HG02610 (cell line): Measurements from ENCODE around the gene KCTD21.

Source experiments
- ATAC-seq: cut with Tn5 transposase; IDR thresholded peaks from one replicate; pipeline ENCODE4 v1.9.1; 2021; ENCODE audit warnings: mild to moderate bottlenecking, moderate library complexity; ENCODE audit not compliant: unreplicated experiment

Gene KCTD21

DNA sequence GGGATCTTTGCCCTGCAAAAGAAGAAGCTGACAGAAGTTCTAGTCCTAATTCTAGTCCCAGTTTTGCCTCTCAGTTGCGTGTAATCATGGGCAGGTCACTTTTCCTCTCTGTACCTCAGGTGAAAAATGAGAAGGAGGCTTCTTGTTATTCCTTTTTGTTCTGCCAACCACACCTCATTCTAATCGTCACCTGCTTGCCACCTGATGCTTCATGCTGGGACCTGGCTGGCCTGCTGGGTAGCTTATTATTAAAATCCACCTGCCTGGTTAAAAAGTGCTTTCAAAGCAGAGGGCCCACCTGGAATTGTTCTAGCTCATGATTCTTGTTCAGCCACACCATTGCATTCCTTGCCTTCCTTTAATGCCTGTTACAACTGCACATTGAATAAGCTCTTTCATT is 40.6 kb downstream of the KCTD21 start:
- no peak for ATAC-seq

- no peak for ATAC-seq
Observed at GRCh38 chr11:78145511-78146025, 42.9 kb downstream of the KCTD21 start.

- no peak for ATAC-seq
Observed at GRCh38 chr11:78140392-78141077, 47.9 kb downstream of the KCTD21 start.

DNA sequence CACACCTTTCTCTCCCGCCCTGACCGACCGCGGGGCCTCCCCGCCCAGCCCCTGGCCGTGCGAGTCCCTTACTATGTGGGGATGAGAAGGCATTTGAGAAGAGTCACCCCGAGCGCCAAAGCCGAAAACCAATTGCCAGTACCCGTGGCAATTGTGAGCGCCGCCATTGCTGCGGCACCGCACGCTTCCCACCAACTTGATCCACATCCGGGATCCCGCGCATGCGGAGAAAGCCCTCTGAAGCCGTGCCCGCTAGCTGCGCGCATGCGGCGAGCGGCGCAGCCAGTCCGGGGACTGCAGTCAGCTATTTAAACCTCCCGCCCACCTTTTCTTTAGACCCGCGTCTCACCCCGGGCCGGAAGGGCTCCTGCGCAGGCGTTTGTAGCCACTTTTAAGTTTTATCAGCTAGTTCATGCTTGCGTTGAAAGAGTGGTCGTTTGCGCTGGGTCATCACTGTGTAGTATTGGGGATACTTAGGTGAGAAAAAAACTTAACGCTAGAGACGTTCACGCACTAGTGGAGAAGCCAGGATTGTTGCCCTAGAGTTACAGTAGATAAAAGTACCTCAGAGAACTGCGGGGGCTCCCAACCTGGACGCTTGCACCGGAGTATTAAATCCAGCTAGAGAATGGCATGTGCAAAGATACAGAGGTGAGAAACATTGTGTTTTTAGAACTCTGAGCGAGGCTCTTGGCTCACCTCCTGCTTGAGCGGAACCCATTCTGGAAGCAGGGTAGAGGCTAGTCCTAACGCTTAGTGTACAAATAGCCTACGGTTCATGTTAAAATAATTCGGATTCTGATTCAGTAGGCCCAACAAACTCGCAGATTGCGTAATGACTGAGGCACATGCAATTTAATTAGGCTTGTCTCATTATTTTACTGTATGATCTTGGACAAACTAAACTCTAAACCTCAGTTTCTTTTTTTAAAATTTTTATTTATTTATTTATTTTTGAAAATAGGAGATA is 48.7 kb downstream of the KCTD21 start, which contains the start of gene ALG8:
Gene ALG8, minus strand, starts transcription at position 205 of the 970 bp plus-strand sequence. Its CDS starts 38 bp downstream, at position 167.
- peak; percentile 95 for ATAC-seq

GRCh38 chr11:78138694-78139421 is 49.6 kb downstream of the KCTD21 start:
- ATAC-seq, result peak; percentile 25

DNA sequence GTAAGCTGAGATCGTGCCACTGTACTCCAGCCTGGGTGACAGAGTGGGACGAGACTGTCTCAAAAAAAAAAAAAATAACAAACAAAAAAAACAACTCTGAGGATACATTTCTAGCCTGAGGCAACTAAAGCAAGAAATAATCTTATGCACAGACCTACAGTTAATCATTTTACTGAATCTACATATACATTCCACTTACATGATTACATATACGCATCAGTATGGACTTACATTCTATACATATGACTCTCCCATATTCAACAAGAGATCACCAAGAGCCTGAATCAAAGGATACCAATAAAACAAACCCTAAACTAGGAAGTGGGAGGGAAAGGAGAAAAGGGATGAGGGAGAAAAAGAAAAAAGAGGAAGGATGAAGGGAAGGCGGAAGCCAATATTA is 50.1 kb downstream of the KCTD21 start:
- ATAC-seq, result no peak

DNA sequence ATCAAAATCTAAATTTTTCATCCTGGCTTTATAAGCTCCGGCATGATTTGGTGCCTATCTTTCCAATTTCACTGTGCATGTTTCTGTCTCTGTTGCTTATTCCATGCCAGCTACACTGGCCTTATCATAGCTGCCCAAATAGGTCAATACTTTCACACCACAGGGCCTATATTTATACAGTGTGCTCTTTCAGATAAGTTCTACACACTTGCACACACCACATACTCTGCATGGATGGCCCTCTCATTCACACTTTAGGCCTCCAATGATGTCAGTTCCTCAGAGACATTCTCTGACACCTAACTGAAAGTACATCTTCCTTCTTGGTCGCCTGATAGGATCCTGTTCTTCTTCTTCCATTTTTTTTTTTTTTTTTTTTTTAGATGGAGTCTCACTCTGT is 56.0 kb downstream of the KCTD21 start:
- no peak for ATAC-seq

DNA sequence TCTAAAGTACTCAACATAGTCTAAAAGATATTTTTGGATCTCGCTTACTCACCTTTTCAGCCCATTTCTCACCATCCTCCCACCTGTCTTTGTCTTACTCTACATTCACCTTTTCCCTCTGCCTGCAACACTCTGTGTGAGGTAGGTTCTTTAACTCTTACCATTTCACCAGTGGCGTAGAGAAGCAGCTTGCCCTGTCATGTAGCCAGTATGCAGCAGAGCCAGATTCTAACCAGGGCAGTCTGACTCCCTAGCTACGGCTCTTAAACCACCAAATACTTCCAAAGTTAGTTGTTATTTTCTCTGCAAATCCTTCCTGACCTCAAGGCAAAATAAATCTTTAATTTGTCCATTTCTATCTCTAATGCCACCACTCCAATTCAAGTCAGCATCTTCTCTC is 56.5 kb downstream of the KCTD21 start:
- no peak for ATAC-seq

DNA sequence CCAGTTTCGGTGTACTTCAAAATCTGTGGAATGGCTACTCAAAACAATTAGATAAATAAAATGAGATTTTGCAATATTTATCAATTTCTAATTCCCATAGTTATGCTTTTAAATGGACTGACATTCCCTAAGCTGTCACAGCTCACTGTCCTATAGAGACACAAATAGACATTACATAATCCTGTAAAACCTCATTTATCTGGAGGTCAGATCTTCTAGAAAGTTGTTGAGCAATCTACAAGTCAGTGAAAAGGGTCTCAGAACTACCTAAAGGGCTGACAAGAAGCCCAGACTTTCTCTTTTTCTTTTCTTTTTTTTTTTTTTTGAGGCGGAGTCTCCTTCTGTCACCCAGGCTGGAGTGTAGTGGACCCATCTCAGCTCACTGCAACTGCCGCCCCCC is 61.0 kb downstream of the KCTD21 start:
- no peak for ATAC-seq
